CD8-positive, alpha-beta memory T cell (primary cell): ENCODE data around the gene SMIM43. TPM values are rescaled to one million over a fixed set of nuclear protein-coding genes. Genes with fewer than 3 reads are reported as not detected.

Experiments used
- CTCF ChIA-PET: fragments of 350-600 bp; sonication (Branson Sonifier 250); formaldehyde crosslinking; loops from one replicate; lab custom pipeline; 2021; ENCODE audit warnings: antibody characterized with exemption; lab: Charles Lee
- POLR2A ChIA-PET: fragments of 350-600 bp; sonication (Branson Sonifier 250); formaldehyde crosslinking; loops from one replicate; lab custom pipeline; 2021; ENCODE audit warnings: antibody characterized with exemption; lab: Charles Lee
- DNase-seq, 5 donors: peaks; one replicate each; pipeline versions ENCODE4 v3.0.0 to v3.0.0-alpha.2; 2020 to 2022; ENCODE audit warnings: mixed read lengths in 1 of 5
- H3K27ac ChIP-seq: one replicate; pipeline ENCODE4 v1.7.0; 2013; ENCODE audit warnings: low read depth, mild to moderate bottlenecking, low read length, moderate library complexity
- H3K27me3 ChIP-seq: 2 replicates; pipeline ENCODE4 v1.7.0; 2013; ENCODE audit warnings: low read length, mild to moderate bottlenecking; ENCODE audit not compliant: insufficient read depth, poor library complexity, severe bottlenecking
- H3K36me3 ChIP-seq: 2 replicates; pipeline ENCODE4 v1.7.0; 2013; ENCODE audit warnings: mild to moderate bottlenecking, low read length, moderate library complexity; ENCODE audit not compliant: insufficient read depth
- H3K4me1 ChIP-seq: 2 replicates; pipeline ENCODE4 v1.7.0; 2013; ENCODE audit warnings: mild to moderate bottlenecking, low read length, moderate library complexity; ENCODE audit not compliant: insufficient read depth
- H3K4me3 ChIP-seq: 2 replicates; pipeline ENCODE4 v1.7.0; 2013; ENCODE audit warnings: mild to moderate bottlenecking, low read length
- H3K9me3 ChIP-seq: 2 replicates; pipeline ENCODE4 v1.7.0; 2013; ENCODE audit warnings: mild to moderate bottlenecking, low read length
- H3K27ac Mint-ChIP-seq, 8 donors: one replicate each; pipeline ENCODE4 v1.8.0; 2020 to 2021; ENCODE audit warnings: mixed read lengths in 8 of 8, mild to moderate bottlenecking in 6 of 8, inconsistent platforms in 3 of 8, moderate library complexity in 3 of 8
- H3K27me3 Mint-ChIP-seq, 2 donors: one replicate each; pipeline ENCODE4 v1.8.0; 2020 to 2021; ENCODE audit warnings: mixed read lengths in 2 of 2, mild to moderate bottlenecking in 1 of 2, moderate library complexity in 1 of 2
- H3K36me3 Mint-ChIP-seq, 3 donors: one replicate each; pipeline ENCODE4 v1.8.0; 2020 to 2021; ENCODE audit warnings: mixed read lengths in 3 of 3, inconsistent platforms in 1 of 3, mild to moderate bottlenecking in 1 of 3
- H3K4me1 Mint-ChIP-seq, 3 donors: one replicate each; pipeline ENCODE4 v1.8.0; 2020 to 2021; ENCODE audit warnings: mixed read lengths in 3 of 3, inconsistent platforms in 1 of 3, mild to moderate bottlenecking in 1 of 3
- H3K4me3 Mint-ChIP-seq, 7 donors: one replicate each; pipeline ENCODE4 v1.8.0; 2020 to 2021; ENCODE audit warnings: mixed read lengths in 7 of 7, mild to moderate bottlenecking in 6 of 7, moderate library complexity in 4 of 7, inconsistent platforms in 2 of 7
- H3K9me3 Mint-ChIP-seq, 5 donors: one replicate each; pipeline ENCODE4 v1.8.0; 2020 to 2022; ENCODE audit warnings: mixed read lengths in 5 of 5, mild to moderate bottlenecking in 3 of 5, moderate library complexity in 2 of 5, inconsistent platforms in 1 of 5
- polyA plus RNA-seq: library from polyadenylated mRNA; unstranded; fragments of 300-500 nt; fragmentation: Illumina TruSeq; gene quantifications from one replicate; pipeline ENCODE4 v1.2.3, GENCODE V29; 2021
- total RNA-seq, 2 experiments: library from RNA; stranded (reverse); gene quantifications; one replicate each; pipeline ENCODE4 v1.2.3, GENCODE V29; 2021

SMIM43 gene
- total and polyA plus RNA-seq, 3 experiments from 2014 or later = 0.23 to 0.47 (median 0.44) TPM

DNA sequence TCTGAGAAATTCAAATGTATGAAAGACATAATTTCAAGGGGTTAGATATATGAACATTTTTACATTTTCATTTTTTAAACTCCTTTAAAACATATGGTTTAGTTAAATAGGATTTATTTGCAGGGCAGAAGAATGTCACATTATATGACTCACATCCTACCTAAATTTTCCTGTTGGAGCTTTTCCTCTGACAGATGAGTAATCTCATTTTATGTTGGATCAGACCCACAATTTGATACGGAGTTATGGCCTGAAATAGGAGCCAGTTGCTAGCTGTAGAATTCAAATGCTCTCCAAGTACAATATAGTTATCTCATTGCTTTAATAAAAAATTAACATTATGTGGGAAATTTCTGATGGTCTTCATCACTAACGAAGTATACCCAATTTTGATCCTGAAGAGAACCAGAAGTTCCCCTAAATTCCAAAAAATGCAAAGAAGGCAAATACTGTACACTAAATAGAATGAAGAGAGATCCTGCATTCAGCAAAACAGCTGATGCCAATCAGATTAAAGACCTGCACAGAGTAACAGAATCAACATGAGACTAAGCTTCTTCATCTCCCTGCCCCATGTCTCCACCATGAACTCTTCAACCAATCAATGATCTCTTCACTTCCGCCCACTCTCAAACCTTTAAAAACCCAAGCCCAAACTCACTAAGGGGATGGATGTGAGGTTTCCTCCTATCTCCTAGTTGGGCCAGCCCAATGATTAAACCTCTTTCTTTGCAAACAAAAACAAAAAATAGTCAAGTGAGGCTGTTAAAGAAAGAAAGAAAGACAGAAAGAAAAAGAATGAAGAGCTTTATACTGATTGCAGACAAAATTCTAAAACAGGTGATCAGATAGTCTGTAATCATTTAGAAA is 25.2 kb upstream of the SMIM43 start:
- Histone ChIP-seq H3K4me3 (no peak overlapping the region), H3K27ac (no peak overlapping the region), H3K4me1 (no peaks in the 10 kb centered on the region), H3K9me3 (no peaks in the 10 kb centered on the region), H3K27me3 (no peaks in the 10 kb centered on the region), H3K36me3 (no peaks in the 10 kb centered on the region)
- DNase-seq = no peak
- CTCF ChIA-PET = no interaction called here
- POLR2A ChIA-PET = no interaction called here
- peaks cover 9 to 36% of the 10 kb centered on the region in 2 donors for H3K27me3 Mint-ChIP-seq
- H3K4me3 Mint-ChIP-seq = no peak overlapping the region
- H3K9me3 Mint-ChIP-seq = peaks cover 0 to 3% (median 0%) of the 10 kb centered on the region in 5 donors
- no peaks in the 10 kb centered on the region for H3K36me3 Mint-ChIP-seq
- no peak overlapping the region for H3K27ac Mint-ChIP-seq
- H3K4me1 Mint-ChIP-seq = peaks cover 0 to 6% (median 0%) of the 10 kb centered on the region in 3 donors

GRCh38 chr4:121789455-121789854 is 24.5 kb upstream of the SMIM43 start:
- Histone ChIP-seq H3K9me3 (no peaks in the 10 kb centered on the region), H3K4me1 (no peaks in the 10 kb centered on the region), H3K4me3 (no peak overlapping the region), H3K36me3 (no peaks in the 10 kb centered on the region), H3K27ac (no peak overlapping the region), H3K27me3 (no peaks in the 10 kb centered on the region)
- ChIA-PET POLR2A (no interaction called here), CTCF (no interaction called here)
- Mint-ChIP-seq H3K4me1 (peaks cover 0 to under 1% (median 0%) of the 10 kb centered on the region in 3 donors), H3K4me3 (no peak overlapping the region), H3K27ac (no peak overlapping the region), H3K36me3 (peaks cover 0 to 2% (median 0%) of the 10 kb centered on the region in 3 donors), H3K9me3 (peaks cover 2 to 5% (median 3%) of the 10 kb centered on the region in 5 donors), H3K27me3 (peaks cover 12 to 44% of the 10 kb centered on the region in 2 donors)
- no peak for DNase-seq

DNA sequence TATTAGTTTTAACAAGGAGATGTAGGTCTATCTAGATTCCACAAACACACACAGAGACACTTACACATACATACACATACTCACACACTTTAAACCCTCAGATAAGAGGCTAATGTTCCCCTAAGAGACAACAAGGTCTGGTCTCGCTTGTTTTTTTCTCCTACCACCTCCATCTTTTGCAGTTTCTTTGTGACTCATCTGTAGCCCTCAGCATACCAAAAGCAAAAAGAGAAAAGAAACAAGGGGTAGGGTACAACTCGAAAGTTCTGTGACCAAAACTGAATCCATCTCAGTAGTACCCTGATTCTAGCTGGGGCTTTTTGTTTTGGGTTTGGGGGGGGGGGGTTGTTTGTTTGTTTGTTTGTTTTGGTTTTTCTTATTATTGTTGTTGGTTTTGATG is 23.9 kb upstream of the SMIM43 start:
- Mint-ChIP-seq H3K4me3 (no peak overlapping the region), H3K27me3 (peaks cover 12 to 49% of the 10 kb centered on the region in 2 donors), H3K36me3 (peaks cover 0 to 4% (median 0%) of the 10 kb centered on the region in 3 donors), H3K27ac (no peak overlapping the region), H3K4me1 (no peaks in the 10 kb centered on the region), H3K9me3 (peaks cover 3 to 8% (median 5%) of the 10 kb centered on the region in 5 donors)
- no peak for DNase-seq
- Histone ChIP-seq H3K4me1 (no peaks in the 10 kb centered on the region), H3K27me3 (no peaks in the 10 kb centered on the region), H3K4me3 (no peak overlapping the region), H3K36me3 (no peaks in the 10 kb centered on the region), H3K27ac (no peak overlapping the region), H3K9me3 (no peaks in the 10 kb centered on the region)
- POLR2A ChIA-PET = interaction anchor here (0.6 kb wide), 1 partner anchor 11 kb away, joined by 6 read pairs; no protein-coding TSS in a partner anchor
- CTCF ChIA-PET = no interaction called here

- POLR2A ChIA-PET = no interaction called here
- peaks cover 12 to 58% of the 10 kb centered on the region in 2 donors for H3K27me3 Mint-ChIP-seq
These were observed 21.3 kb upstream of the SMIM43 start for GRCh38 chr4:121786221-121786620.

GRCh38 chr4:121785479-121785878 is 20.5 kb upstream of the SMIM43 start:
- CTCF ChIA-PET = interaction anchor here (1.1 kb wide), 1 partner anchor 9 kb away, joined by 3 read pairs; no protein-coding TSS in a partner anchor
- Mint-ChIP-seq H3K4me3 (no peak overlapping the region), H3K27me3 (peaks cover 17 to 65% of the 10 kb centered on the region in 2 donors), H3K36me3 (peaks cover 0 to 4% (median 1%) of the 10 kb centered on the region in 3 donors), H3K4me1 (no peaks in the 10 kb centered on the region), H3K27ac (peak overlapping the region in 1 of 8 donors; percentile 55), H3K9me3 (peaks cover 3 to 8% (median 5%) of the 10 kb centered on the region in 5 donors)
- Histone ChIP-seq H3K4me1 (no peaks in the 10 kb centered on the region), H3K27me3 (no peaks in the 10 kb centered on the region), H3K9me3 (no peaks in the 10 kb centered on the region), H3K36me3 (no peaks in the 10 kb centered on the region), H3K27ac (no peak overlapping the region), H3K4me3 (no peak overlapping the region)
- DNase-seq = no peak
- POLR2A ChIA-PET = no interaction called here

More at GRCh38 chr4:121786221-121786620, 21.3 kb upstream of the SMIM43 start:
- CTCF ChIA-PET = interaction anchor here (1.1 kb wide), 1 partner anchor 9 kb away, joined by 3 read pairs; no protein-coding TSS in a partner anchor
- no peaks in the 10 kb centered on the region for H3K36me3 ChIP-seq
- H3K4me1 Mint-ChIP-seq = no peaks in the 10 kb centered on the region
- peaks cover 0 to 4% (median under 1%) of the 10 kb centered on the region in 3 donors for H3K36me3 Mint-ChIP-seq
- H3K4me3 ChIP-seq = no peak overlapping the region
- no peak overlapping the region for H3K27ac ChIP-seq
- no peaks in the 10 kb centered on the region for H3K9me3 ChIP-seq
- no peaks in the 10 kb centered on the region for H3K27me3 ChIP-seq
- H3K4me3 Mint-ChIP-seq = no peak overlapping the region
- H3K9me3 Mint-ChIP-seq = peaks cover 3 to 8% (median 5%) of the 10 kb centered on the region in 5 donors
- no peak for DNase-seq
- no peaks in the 10 kb centered on the region for H3K4me1 ChIP-seq
- no peak overlapping the region for H3K27ac Mint-ChIP-seq

DNA sequence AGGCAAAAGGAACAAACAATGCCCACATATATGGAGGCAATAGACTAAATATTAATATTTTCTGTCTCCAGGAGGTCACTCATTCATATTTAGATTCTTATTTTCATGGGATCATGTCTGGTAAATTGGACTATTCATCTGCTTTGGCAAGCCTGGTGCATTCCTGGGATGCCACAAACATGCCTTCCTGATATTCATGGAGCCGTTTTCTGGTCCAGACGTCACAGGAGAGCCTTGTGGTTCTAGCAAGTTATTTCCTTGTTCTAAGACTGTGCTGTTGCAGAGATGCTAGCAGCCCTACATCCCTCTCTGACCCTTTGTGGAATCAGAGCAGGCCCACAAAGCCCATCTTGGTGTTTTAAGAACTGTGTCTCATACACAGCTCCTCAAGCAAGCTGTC is 20.0 kb upstream of the SMIM43 start:
- Histone ChIP-seq H3K4me3 (no peak overlapping the region), H3K36me3 (no peaks in the 10 kb centered on the region), H3K4me1 (no peaks in the 10 kb centered on the region), H3K27ac (no peak overlapping the region), H3K9me3 (no peaks in the 10 kb centered on the region), H3K27me3 (no peaks in the 10 kb centered on the region)
- Mint-ChIP-seq H3K4me3 (no peak overlapping the region), H3K4me1 (no peaks in the 10 kb centered on the region), H3K27ac (no peak overlapping the region), H3K27me3 (peaks cover 17 to 67% of the 10 kb centered on the region in 2 donors), H3K9me3 (peaks cover 3 to 8% (median 5%) of the 10 kb centered on the region in 5 donors), H3K36me3 (peaks cover 0 to 4% (median 1%) of the 10 kb centered on the region in 3 donors)
- ChIA-PET POLR2A (no interaction called here), CTCF (no interaction called here)
- DNase-seq = no peak

DNA sequence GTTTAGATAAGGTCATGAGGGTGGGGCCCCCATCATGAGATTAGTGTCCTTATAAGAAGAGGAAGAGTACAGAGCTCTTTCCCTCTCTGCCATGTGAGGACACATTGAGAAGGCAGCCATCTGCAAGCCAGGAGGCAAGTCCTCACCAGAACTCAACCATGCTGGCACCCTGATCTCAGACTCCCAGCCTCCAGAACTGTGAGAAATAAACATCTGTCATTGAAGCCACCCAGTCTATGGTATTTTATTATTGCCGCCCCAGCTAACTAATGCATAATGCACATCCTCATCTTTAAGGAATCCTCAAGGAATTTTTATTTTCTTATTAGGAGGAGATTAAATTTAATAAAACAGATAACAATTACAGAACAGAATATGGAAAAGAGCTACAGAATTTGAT is 19.4 kb upstream of the SMIM43 start:
- Histone ChIP-seq H3K36me3 (no peaks in the 10 kb centered on the region), H3K27me3 (no peaks in the 10 kb centered on the region), H3K27ac (no peak overlapping the region), H3K9me3 (no peaks in the 10 kb centered on the region), H3K4me3 (no peak overlapping the region), H3K4me1 (no peaks in the 10 kb centered on the region)
- Mint-ChIP-seq H3K4me3 (no peak overlapping the region), H3K4me1 (no peaks in the 10 kb centered on the region), H3K9me3 (peaks cover 3 to 8% (median 5%) of the 10 kb centered on the region in 5 donors), H3K36me3 (peaks cover 0 to 4% (median 1%) of the 10 kb centered on the region in 3 donors), H3K27ac (no peak overlapping the region), H3K27me3 (peaks cover 17 to 65% of the 10 kb centered on the region in 2 donors)
- ChIA-PET CTCF (no interaction called here), POLR2A (no interaction called here)
- no peak for DNase-seq

- CTCF ChIA-PET = no interaction called here
- no peak overlapping the region for H3K27ac Mint-ChIP-seq
- no peak for DNase-seq
- no peaks in the 10 kb centered on the region for H3K27me3 ChIP-seq
- no peaks in the 10 kb centered on the region for H3K9me3 ChIP-seq
- peaks cover 3 to 8% (median 5%) of the 10 kb centered on the region in 5 donors for H3K9me3 Mint-ChIP-seq
- H3K27ac ChIP-seq = no peak overlapping the region
- H3K27me3 Mint-ChIP-seq = peaks cover 14 to 55% of the 10 kb centered on the region in 2 donors
- H3K36me3 ChIP-seq = no peaks in the 10 kb centered on the region
- POLR2A ChIA-PET = no interaction called here
- no peaks in the 10 kb centered on the region for H3K4me1 ChIP-seq
- H3K4me1 Mint-ChIP-seq = peaks cover 0 to 2% (median under 1%) of the 10 kb centered on the region in 3 donors
- peaks cover 0 to 4% (median 1%) of the 10 kb centered on the region in 3 donors for H3K36me3 Mint-ChIP-seq
- H3K4me3 Mint-ChIP-seq = no peak overlapping the region
- H3K4me3 ChIP-seq = no peak overlapping the region
These were observed 18.2 kb upstream of the SMIM43 start for GRCh38 chr4:121783210-121783609.
